GM19463 (cell line): ENCODE results near the gene TFAP2D.
A peak's percentile ranks its signal among the peaks of the same experiment; 100 is the strongest.

Experiments
- ATAC-seq: cut with Tn5 transposase; IDR thresholded peaks from one replicate; pipeline ENCODE4 v1.9.1; 2021; ENCODE audit warnings: mild to moderate bottlenecking, moderate library complexity; ENCODE audit not compliant: unreplicated experiment

Gene TFAP2D

GRCh38 chr6:50818020-50818419 lies 104.7 kb downstream of the TFAP2D start:
- no peak for ATAC-seq

GRCh38 chr6:50818673-50819072 lies 105.3 kb downstream of the TFAP2D start, which contains the start of gene TFAP2B:
Gene TFAP2B (plus strand): TSS chr6:50818871. CDS start chr6:50818892, 21 bp downstream.
- no peak for ATAC-seq

GRCh38 chr6:50819466-50819903 lies 106.2 kb downstream of the TFAP2D start:
- ATAC-seq: no peak

GRCh38 chr6:50819904-50820868 lies 106.9 kb downstream of the TFAP2D start:
- peak; percentile 38 for ATAC-seq

- no peak for ATAC-seq
Observed at GRCh38 chr6:50820869-50821264, 107.5 kb downstream of the TFAP2D start.

GRCh38 chr6:50821441-50822077 lies 108.2 kb downstream of the TFAP2D start:
- ATAC-seq: no peak

- ATAC-seq: no peak
Observed at GRCh38 chr6:50822078-50822476, 108.8 kb downstream of the TFAP2D start.
